Uterus (tissue), 4 donors: ENCODE results near the gene SLC35B2. TPM values are rescaled to one million over a fixed set of nuclear protein-coding genes. Genes with fewer than 3 reads are reported as not detected.

Experiments used
- DNase-seq, 2 donors: peaks; one replicate each; pipeline ENCODE4 v3.0.0-alpha.2; 2019 to 2020
- H3K27ac ChIP-seq, 2 donors: fragments of 200-600 bp; sonication (generic); 1 replicate in 1 of 2; 2 replicates in 1 of 2; pipeline ENCODE4 v1.5.1; 2016 to 2018
- H3K27me3 ChIP-seq, 2 donors: fragments of 200-600 bp; sonication (generic); one replicate each; pipeline ENCODE4 v1.5.1; 2018 to 2019; ENCODE audit warnings: control low read depth in 1 of 2
- H3K36me3 ChIP-seq, 2 donors: fragments of 200-600 bp; sonication (generic); one replicate each; pipeline ENCODE4 v1.5.1; 2019; ENCODE audit warnings: control low read depth in 1 of 2
- H3K4me1 ChIP-seq, 2 donors: fragments of 200-600 bp; sonication (generic); one replicate each; pipeline ENCODE4 v1.5.1; 2018 to 2019; ENCODE audit warnings: control low read depth in 1 of 2
- H3K4me3 ChIP-seq, 2 donors: fragments of 200-600 bp; sonication (generic); 1 replicate in 1 of 2; 2 replicates in 1 of 2; pipeline ENCODE4 v1.5.1; 2018 to 2019; ENCODE audit warnings: mild to moderate bottlenecking in 1 of 2
- H3K9me3 ChIP-seq, 2 donors: fragments of 200-600 bp; sonication (generic); one replicate each; pipeline ENCODE4 v1.5.1; 2019; ENCODE audit warnings: control low read depth in 1 of 2
- CTCF ChIP-seq, 4 experiments: fragments of 200-600 bp in 2 of 4; fragments of 450-650 bp in 2 of 4; sonication (generic) in 2 of 4; IDR thresholded peaks; one replicate each; pipeline ENCODE4 v1.5.1; 2016 to 2019; ENCODE audit warnings: antibody characterized with exemption in 4 of 4, mild to moderate bottlenecking in 2 of 4, moderate library complexity in 1 of 4
- POLR2A ChIP-seq, 2 donors: fragments of 450-650 bp; IDR thresholded peaks; one replicate each; pipeline ENCODE4 v1.6.1; 2016; ENCODE audit warnings: antibody characterized with exemption in 2 of 2, mild to moderate bottlenecking in 1 of 2, moderate library complexity in 1 of 2
- intact Hi-C: fragments of 100-400 bp; cut with DNase I; formaldehyde crosslinking; loops from one replicate; pipeline ENCODE4 v1.15.1; 2023; ENCODE audit warnings: low total_unique reads
- total RNA-seq, 4 donors: library from RNA; depleted of rRNA in 3 of 4; stranded (reverse); fragments of >200 nt in 3 of 4; gene quantifications; one replicate each; pipeline versions ENCODE4 v1.1.0 to v1.2.4, GENCODE V29; 2014 to 2023
- donor health status: DM: yes; HTN: yes; CAD: no.

SLC35B2 gene
- total RNA-seq, 4 donors from 2014 or later: 5.9 to 39.5 (median 28.5) TPM

GRCh38 chr6:44303842-44304241 lies 46.5 kb upstream of the SLC35B2 start:
- TF ChIP-seq CTCF (IDR thresholded peaks at IDR 0.05): no peak
- TF ChIP-seq POLR2A (IDR thresholded peaks at IDR 0.05): no peak
- intact Hi-C loops: no loop called here
- Histone ChIP-seq H3K27me3 (no peaks in the 10 kb centered on the region), H3K9me3 (no peaks in the 10 kb centered on the region), H3K36me3 (no peaks in the 10 kb centered on the region), H3K4me3 (no peak overlapping the region), H3K27ac (no peak overlapping the region), H3K4me1 (no peaks in the 10 kb centered on the region)
- DNase-seq: no peak

- Histone ChIP-seq H3K9me3 (no peaks in the 10 kb centered on the region), H3K4me3 (no peak overlapping the region), H3K27me3 (no peaks in the 10 kb centered on the region), H3K4me1 (peaks cover 0 to 2% of the 10 kb centered on the region in 2 donors), H3K36me3 (no peaks in the 10 kb centered on the region), H3K27ac (no peak overlapping the region)
- DNase-seq: no peak
- intact Hi-C loops: no loop called here
- TF ChIP-seq POLR2A (IDR thresholded peaks at IDR 0.05) (no peak), CTCF (IDR thresholded peaks at IDR 0.05) (no peak)
Measured at GRCh38 chr6:44302856-44303255, 45.5 kb upstream of the SLC35B2 start.

GRCh38 chr6:44301782-44302564 lies 44.6 kb upstream of the SLC35B2 start:
- Histone ChIP-seq H3K4me3 (no peak overlapping the region), H3K9me3 (no peaks in the 10 kb centered on the region), H3K4me1 (peaks cover 0 to 11% of the 10 kb centered on the region in 2 donors), H3K27ac (no peak overlapping the region), H3K36me3 (no peaks in the 10 kb centered on the region), H3K27me3 (no peaks in the 10 kb centered on the region)
- intact Hi-C loops: no loop called here
- no peak for DNase-seq
- no peak for TF ChIP-seq CTCF (IDR thresholded peaks at IDR 0.05)
- TF ChIP-seq POLR2A (IDR thresholded peaks at IDR 0.05): no peak

- Histone ChIP-seq H3K27me3 (no peaks in the 10 kb centered on the region), H3K9me3 (no peaks in the 10 kb centered on the region), H3K4me3 (no peak overlapping the region), H3K27ac (no peak overlapping the region), H3K36me3 (no peaks in the 10 kb centered on the region), H3K4me1 (peaks cover 0 to 13% of the 10 kb centered on the region in 2 donors)
- TF ChIP-seq CTCF (IDR thresholded peaks at IDR 0.05) (no peak), POLR2A (IDR thresholded peaks at IDR 0.05) (no peak)
- intact Hi-C loops: no loop called here
- DNase-seq: no peak
Measured at GRCh38 chr6:44301106-44301505, 43.8 kb upstream of the SLC35B2 start.

- Histone ChIP-seq H3K4me1 (peaks cover 0 to 13% of the 10 kb centered on the region in 2 donors), H3K27me3 (peaks cover 0 to 3% of the 10 kb centered on the region in 2 donors), H3K4me3 (no peak overlapping the region), H3K36me3 (no peaks in the 10 kb centered on the region), H3K27ac (no peak overlapping the region), H3K9me3 (no peaks in the 10 kb centered on the region)
- TF ChIP-seq CTCF (IDR thresholded peaks at IDR 0.05) (no peak), POLR2A (IDR thresholded peaks at IDR 0.05) (no peak)
- intact Hi-C loops: no loop called here
- DNase-seq: no peak
Measured at GRCh38 chr6:44300292-44300823, 43.0 kb upstream of the SLC35B2 start.
